LNCaP clone FGC (cell line): ENCODE data around the gene SLC66A1.

Experiments
- DNase-seq: peaks from one replicate; pipeline ENCODE4 v3.0.0-alpha.2; 2011; ENCODE audit warnings: low read depth
- H3K4me3 ChIP-seq: 2 replicates; pipeline ENCODE4 v1.5.1; 2011; ENCODE audit warnings: mild to moderate bottlenecking, low read depth, low read length, control low read depth
- TF ChIP-seq, protein P1 (sequence below): IDR thresholded peaks from 2 replicates; pipeline ENCODE4 v1.5.1; 2012; ENCODE audit warnings: mild to moderate bottlenecking; ENCODE audit not compliant: control insufficient read depth, insufficient read depth; ENCODE audit errors: extremely low read depth

The SLC66A1 gene

DNA sequence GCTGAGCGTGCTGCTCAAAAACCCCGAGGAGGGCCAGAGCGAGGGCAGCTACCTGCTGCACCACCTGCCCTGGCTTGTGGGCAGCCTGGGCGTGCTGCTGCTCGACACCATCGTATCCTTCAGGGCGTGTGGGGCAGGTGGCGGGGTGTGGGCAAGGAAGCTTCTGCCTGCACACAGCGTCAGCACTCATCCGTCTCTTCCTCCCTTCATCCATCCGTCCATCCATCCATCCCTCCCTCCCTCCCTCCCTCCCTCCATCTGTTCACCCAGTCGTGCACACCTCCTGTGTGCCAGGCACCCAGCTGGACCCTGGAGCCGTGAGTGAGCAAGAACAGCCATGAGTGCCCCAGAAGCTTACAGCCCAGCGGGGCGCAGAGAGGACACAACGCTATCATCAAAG lies 15.2 kb downstream of the SLC66A1 start:
- no peak overlapping the region for H3K4me3 ChIP-seq
- DNase-seq: no peak
- TF ChIP-seq, protein P1, sequence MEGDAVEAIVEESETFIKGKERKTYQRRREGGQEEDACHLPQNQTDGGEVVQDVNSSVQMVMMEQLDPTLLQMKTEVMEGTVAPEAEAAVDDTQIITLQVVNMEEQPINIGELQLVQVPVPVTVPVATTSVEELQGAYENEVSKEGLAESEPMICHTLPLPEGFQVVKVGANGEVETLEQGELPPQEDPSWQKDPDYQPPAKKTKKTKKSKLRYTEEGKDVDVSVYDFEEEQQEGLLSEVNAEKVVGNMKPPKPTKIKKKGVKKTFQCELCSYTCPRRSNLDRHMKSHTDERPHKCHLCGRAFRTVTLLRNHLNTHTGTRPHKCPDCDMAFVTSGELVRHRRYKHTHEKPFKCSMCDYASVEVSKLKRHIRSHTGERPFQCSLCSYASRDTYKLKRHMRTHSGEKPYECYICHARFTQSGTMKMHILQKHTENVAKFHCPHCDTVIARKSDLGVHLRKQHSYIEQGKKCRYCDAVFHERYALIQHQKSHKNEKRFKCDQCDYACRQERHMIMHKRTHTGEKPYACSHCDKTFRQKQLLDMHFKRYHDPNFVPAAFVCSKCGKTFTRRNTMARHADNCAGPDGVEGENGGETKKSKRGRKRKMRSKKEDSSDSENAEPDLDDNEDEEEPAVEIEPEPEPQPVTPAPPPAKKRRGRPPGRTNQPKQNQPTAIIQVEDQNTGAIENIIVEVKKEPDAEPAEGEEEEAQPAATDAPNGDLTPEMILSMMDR: no peak

DNA sequence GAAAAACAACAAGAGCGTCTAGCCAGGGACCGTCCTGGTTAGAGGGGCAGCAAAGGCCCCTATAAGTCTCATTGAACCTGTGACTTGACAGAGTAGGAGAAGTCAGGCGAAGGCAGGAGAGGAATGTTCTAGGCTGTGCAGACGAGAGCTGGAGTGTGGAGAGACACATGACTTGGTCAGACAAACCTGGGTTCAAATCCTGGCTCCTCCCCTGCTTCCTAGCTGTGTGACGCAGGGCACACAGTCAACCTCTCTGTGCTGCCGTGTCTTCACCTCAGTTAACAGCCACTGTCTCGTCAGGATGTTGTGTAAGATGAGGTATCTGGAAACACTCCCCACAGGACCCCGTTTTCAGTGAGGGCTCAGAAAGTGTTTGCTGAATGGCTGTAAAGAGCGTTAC lies 15.6 kb downstream of the SLC66A1 start:
- TF ChIP-seq, protein P1: no peak
- no peak for DNase-seq
- no peak overlapping the region for H3K4me3 ChIP-seq

DNA sequence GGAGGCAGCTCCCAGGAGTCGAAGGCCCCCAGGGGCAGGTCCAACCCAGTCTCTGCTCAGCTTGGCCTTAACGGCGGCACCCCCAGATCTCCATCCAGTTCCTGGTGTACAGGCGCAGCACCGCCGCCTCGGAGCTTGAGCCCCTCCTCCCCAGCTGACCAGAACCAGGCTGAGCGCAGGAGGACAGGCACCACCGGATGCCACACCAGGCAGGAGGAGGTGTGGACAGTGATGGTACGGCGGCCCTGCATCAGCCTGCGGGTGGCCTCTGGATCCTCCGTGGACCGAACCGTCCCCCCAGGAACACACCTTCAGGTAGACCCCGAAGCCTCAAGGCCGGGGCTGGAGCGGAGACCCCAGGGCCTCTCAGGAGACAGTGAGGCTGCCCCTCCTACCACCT lies 16.4 kb downstream of the SLC66A1 start:
- TF ChIP-seq, protein P1: no peak

DNA sequence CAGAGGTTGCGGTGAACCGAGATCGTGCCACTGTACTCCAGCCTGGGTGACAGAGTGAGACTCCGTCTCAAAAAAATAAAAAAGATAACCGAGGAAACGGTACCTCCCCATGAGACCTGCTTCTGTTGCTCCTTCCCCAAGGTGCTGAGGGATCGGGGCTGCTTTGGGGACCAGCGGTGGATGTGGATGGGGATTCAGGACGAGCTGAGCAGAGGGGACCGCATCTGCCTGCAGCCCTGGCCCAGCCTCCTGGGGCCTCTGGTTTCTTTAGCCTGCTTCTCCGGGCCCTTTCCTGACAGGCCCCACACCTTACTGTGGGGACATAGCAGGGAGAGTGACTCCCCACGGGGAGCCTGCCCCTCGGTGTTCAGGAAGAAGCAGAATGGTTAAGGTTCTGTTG lies 17.1 kb downstream of the SLC66A1 start:
- DNase-seq: no peak

More for the DNA sequence above, 16.4 kb downstream of the SLC66A1 start:
- DNase-seq: no peak
- no peak overlapping the region for H3K4me3 ChIP-seq

DNA sequence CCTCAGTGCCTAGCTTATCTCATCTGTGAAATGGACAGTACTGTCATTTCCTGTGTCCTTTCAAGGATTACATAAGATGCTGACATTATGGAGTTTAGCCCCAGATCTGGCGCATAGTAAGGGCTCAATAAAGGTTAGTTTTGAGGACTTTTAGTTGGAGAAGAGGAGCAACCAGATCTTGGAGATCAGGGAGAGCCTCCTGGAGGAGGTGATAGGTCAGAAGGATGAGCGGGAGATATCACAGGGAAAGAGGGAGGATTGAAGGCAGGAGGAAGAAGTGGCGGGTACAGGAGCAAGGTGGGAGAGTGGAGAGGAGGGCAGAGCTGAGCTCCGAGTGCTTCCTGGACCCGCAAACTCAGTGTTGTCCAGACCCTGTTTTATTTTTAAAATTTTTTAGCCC lies 17.5 kb downstream of the SLC66A1 start:
- TF ChIP-seq, protein P1: no peak
- DNase-seq: no peak
- no peak overlapping the region for H3K4me3 ChIP-seq

More for the DNA sequence above, 17.1 kb downstream of the SLC66A1 start:
- TF ChIP-seq, protein P1: no peak
- H3K4me3 ChIP-seq: no peak overlapping the region

DNA sequence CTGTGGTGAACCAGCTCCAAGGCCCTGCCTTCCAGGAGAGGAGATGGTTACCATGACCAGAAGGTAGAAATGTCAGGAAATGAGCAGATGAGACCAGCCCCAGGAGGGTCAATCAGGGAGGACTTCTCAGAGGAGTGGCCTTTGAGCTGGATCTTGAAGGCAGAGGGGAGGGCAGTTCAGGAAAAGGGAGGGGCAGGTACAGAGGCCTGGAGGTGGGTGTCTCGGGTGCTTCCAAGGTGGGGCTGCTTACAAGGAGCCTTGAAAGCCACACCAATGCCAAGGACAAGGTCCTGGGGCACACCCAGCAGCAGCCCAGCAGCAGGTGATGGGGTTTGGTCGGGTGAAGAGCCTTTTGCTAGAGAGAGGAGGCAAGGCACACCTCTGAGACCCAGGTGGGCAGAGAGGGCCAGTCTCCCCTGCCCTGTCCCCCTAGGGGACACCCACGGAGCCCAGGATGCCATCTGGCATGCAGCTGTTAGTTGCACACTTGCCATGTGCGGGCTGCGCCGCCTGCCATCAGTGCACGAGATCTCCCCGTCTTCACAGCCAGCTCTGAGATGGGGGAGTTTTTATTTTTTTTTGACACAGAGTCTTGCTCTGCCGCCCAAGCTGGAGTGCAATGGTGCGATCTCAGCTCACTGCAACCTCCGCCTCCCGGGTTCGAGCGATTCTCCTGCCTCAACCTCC lies 18.5 kb downstream of the SLC66A1 start:
- no peak overlapping the region for H3K4me3 ChIP-seq
- TF ChIP-seq, protein P1: no peak
- no peak for DNase-seq
